Upper lobe of left lung (tissue), 6 donors: ENCODE data around the gene VPS37B. TPM values are rescaled to one million over a fixed set of nuclear protein-coding genes. Genes with fewer than 3 reads are reported as not detected.

Source experiments
- ATAC-seq, 2 donors: fragments of 200-7000 bp; cut with Tn5 transposase; one replicate each; pipeline ENCODE4 v1.9.1; 2022; ENCODE audit warnings: mild to moderate bottlenecking in 2 of 2, moderate library complexity in 2 of 2; ENCODE audit not compliant: low FRiP score in 2 of 2
- DNase-seq, 2 donors: peaks; one replicate each; pipeline ENCODE4 v3.0.0-alpha.2; 2019 to 2020
- H3K27ac ChIP-seq, 4 donors: fragments of 200-600 bp; sonication (generic); one replicate each; pipeline ENCODE4 v1.5.1; 2016 to 2019
- H3K27me3 ChIP-seq, 4 donors: fragments of 200-600 bp; sonication (generic); one replicate each; pipeline ENCODE4 v1.5.1; 2017 to 2019
- H3K36me3 ChIP-seq, 4 donors: fragments of 200-600 bp; sonication (generic); one replicate each; pipeline ENCODE4 v1.5.1; 2016 to 2019
- H3K4me1 ChIP-seq, 4 donors: fragments of 200-600 bp; sonication (generic); one replicate each; pipeline ENCODE4 v1.5.1; 2018 to 2019
- H3K4me3 ChIP-seq, 4 donors: fragments of 200-600 bp; sonication (generic); one replicate each; pipeline ENCODE4 v1.5.1; 2017 to 2019; ENCODE audit warnings: mild to moderate bottlenecking in 2 of 4, moderate library complexity in 1 of 4
- H3K9me3 ChIP-seq, 4 donors: fragments of 200-600 bp; sonication (generic); one replicate each; pipeline ENCODE4 v1.5.1; 2018 to 2019
- CTCF ChIP-seq, 6 experiments: fragments of 450-650 bp in 4 of 6; fragments of 200-600 bp in 2 of 6; sonication (generic) in 2 of 6; IDR thresholded peaks; one replicate each; pipeline ENCODE4 v1.5.1; 2016 to 2019; ENCODE audit warnings: antibody characterized with exemption in 6 of 6
- EP300 ChIP-seq, 4 donors: sonication (generic); formaldehyde crosslinking; IDR thresholded peaks; one replicate each; pipeline ENCODE4 v1.5.1; 2017; ENCODE audit warnings: antibody characterized with exemption in 4 of 4, control low read depth in 2 of 4
- POLR2A ChIP-seq, 4 donors: fragments of 450-650 bp; IDR thresholded peaks; one replicate each; pipeline ENCODE4 v1.5.1; 2016 to 2017; ENCODE audit warnings: antibody characterized with exemption in 4 of 4, mild to moderate bottlenecking in 2 of 4
- POLR2AphosphoS5 ChIP-seq, 2 donors: sonication (generic); formaldehyde crosslinking; IDR thresholded peaks; one replicate each; pipeline ENCODE4 v1.5.1; 2017; ENCODE audit warnings: antibody characterized with exemption in 2 of 2
- WGBS, 2 donors: methylation state at CpG; one replicate each; pipeline ENCODE4 v1.1.5; 2017 to 2018; 5-methylcytosine and 5-hydroxymethylcytosine counted together
- total RNA-seq, 6 donors: library from RNA; depleted of rRNA in 4 of 6; stranded (reverse); fragments of >200 nt in 4 of 6; gene quantifications; one replicate each; pipeline versions ENCODE4 v1.1.0 to v1.2.1, GENCODE V29; 2016 to 2021
- donor health status: DM: no; HTN: no; CAD: no; lungs with moderate emphysema.
- donor health status: DM: no; HTN: yes; CAD: no; lungs with severe emphysema.

The VPS37B gene
- total RNA-seq, 6 donors from 2014 or later = 41.2 to 93.2 (median 64.0) TPM

GRCh38 chr12:122854554-122854953 lies 41.4 kb downstream of the VPS37B start:
- Histone ChIP-seq H3K36me3 (peaks cover 0 to 53% (median 27%) of the 10 kb centered on the region in 4 donors), H3K9me3 (no peaks in the 10 kb centered on the region), H3K27ac (no peak overlapping the region), H3K4me1 (peaks cover 18 to 34% (median 26%) of the 10 kb centered on the region in 4 donors), H3K27me3 (no peaks in the 10 kb centered on the region), H3K4me3 (no peak overlapping the region)
- 93 to 95% methylated on average over 12 to 16 of the region's 17 CpGs for WGBS, 2 donors
- ATAC-seq (no peak), DNase-seq (no peak)
- TF ChIP-seq POLR2A (IDR thresholded peaks at IDR 0.05) = no peak
- TF ChIP-seq EP300 (IDR thresholded peaks at IDR 0.05) = no peak
- TF ChIP-seq CTCF (IDR thresholded peaks at IDR 0.05) = no peak
- no peak for TF ChIP-seq POLR2AphosphoS5 (IDR thresholded peaks at IDR 0.05)

GRCh38 chr12:122853582-122854245 lies 42.2 kb downstream of the VPS37B start:
- ATAC-seq (no peak), DNase-seq (no peak)
- Histone ChIP-seq H3K36me3 (peaks cover 0 to 52% (median 28%) of the 10 kb centered on the region in 4 donors), H3K9me3 (no peaks in the 10 kb centered on the region), H3K4me3 (no peak overlapping the region), H3K27me3 (no peaks in the 10 kb centered on the region), H3K27ac (peak overlapping the region in 3 of 4 donors; percentile 56 to 85 (median 74)), H3K4me1 (peaks cover 18 to 35% (median 29%) of the 10 kb centered on the region in 4 donors)
- TF ChIP-seq POLR2AphosphoS5 (IDR thresholded peaks at IDR 0.05) (no peak), EP300 (IDR thresholded peaks at IDR 0.05) (no peak), CTCF (IDR thresholded peaks at IDR 0.05) (no peak), POLR2A (IDR thresholded peaks at IDR 0.05) (no peak)
- 86 to 94% methylated on average over 12 to 17 of the region's 17 CpGs for WGBS, 2 donors

GRCh38 chr12:122852336-122853275 lies 43.3 kb downstream of the VPS37B start:
- WGBS, 2 donors = 57 to 85% methylated on average over 11 to 15 of the region's 18 CpGs
- Histone ChIP-seq H3K36me3 (peaks cover 0 to 50% (median 28%) of the 10 kb centered on the region in 4 donors), H3K4me3 (no peak overlapping the region), H3K4me1 (peaks cover 18 to 33% (median 27%) of the 10 kb centered on the region in 4 donors), H3K9me3 (no peaks in the 10 kb centered on the region), H3K27me3 (no peaks in the 10 kb centered on the region), H3K27ac (peak overlapping the region; percentile 69 to 85 (median 73))
- DNase-seq (no peak), ATAC-seq (no peak)
- TF ChIP-seq POLR2AphosphoS5 (IDR thresholded peaks at IDR 0.05) (no peak), POLR2A (IDR thresholded peaks at IDR 0.05) (no peak)

GRCh38 chr12:122851820-122852219 lies 44.1 kb downstream of the VPS37B start:
- ATAC-seq = no peak
- H3K9me3 ChIP-seq = no peaks in the 10 kb centered on the region
- H3K4me3 ChIP-seq = no peak overlapping the region
- peak overlapping the region; percentile 69 to 85 (median 73) for H3K27ac ChIP-seq
- WGBS, 2 donors = 50 to 74% methylated on average over 2 to 5 of the region's 5 CpGs
- H3K4me1 ChIP-seq = peaks cover 18 to 33% (median 27%) of the 10 kb centered on the region in 4 donors
- no peaks in the 10 kb centered on the region for H3K27me3 ChIP-seq
- no peak for DNase-seq
- H3K36me3 ChIP-seq = peaks cover 0 to 42% (median 23%) of the 10 kb centered on the region in 4 donors
- TF ChIP-seq CTCF (IDR thresholded peaks at IDR 0.05) = no peak
- TF ChIP-seq EP300 (IDR thresholded peaks at IDR 0.05) = peak in 2 of 4 donors; percentile 4 to 30
- no peak for TF ChIP-seq POLR2A (IDR thresholded peaks at IDR 0.05)
- TF ChIP-seq POLR2AphosphoS5 (IDR thresholded peaks at IDR 0.05) = peak; percentile 31 to 53
